Esophagus squamous epithelium (tissue), 4 donors: Measurements from ENCODE around the gene PSMA4.

Experiments used
- CTCF ChIP-seq, 6 experiments: fragments of 450-650 bp in 4 of 6; fragments of 200-600 bp in 2 of 6; sonication (generic) in 2 of 6; IDR thresholded peaks; one replicate each; pipeline ENCODE4 v1.5.1; 2016 to 2019; ENCODE audit warnings: antibody characterized with exemption in 6 of 6, mild to moderate bottlenecking in 4 of 6, moderate library complexity in 4 of 6
- POLR2A ChIP-seq, 4 donors: fragments of 450-650 bp; IDR thresholded peaks; one replicate each; pipeline ENCODE4 v1.6.1; 2017; ENCODE audit warnings: antibody characterized with exemption in 4 of 4, mild to moderate bottlenecking in 4 of 4, moderate library complexity in 3 of 4

GRCh38 chr15:78527325-78527724, 12.9 kb upstream of the PSMA4 start:
- TF ChIP-seq CTCF (IDR thresholded peaks at IDR 0.05): no peak
- TF ChIP-seq POLR2A (IDR thresholded peaks at IDR 0.05): no peak
